Measurements from ENCODE around the gene AGER. TPM values are rescaled to one million over a fixed set of nuclear protein-coding genes. Genes with fewer than 3 reads are reported as not detected.
"Not testable (repeated sequence)": the region's sequence is repeated elsewhere in the genome, so short reads cannot be mapped to it uniquely, and the experiment has no call there.

AGER gene
- total RNA-seq, 1 experiment from 2014 or later = 1.1 TPM

- no peak for DNase-seq (ENCODE audit: low read depth)
Measured at GRCh38 chr6:32149932-32150870, 33.9 kb downstream of the AGER start.

DNA sequence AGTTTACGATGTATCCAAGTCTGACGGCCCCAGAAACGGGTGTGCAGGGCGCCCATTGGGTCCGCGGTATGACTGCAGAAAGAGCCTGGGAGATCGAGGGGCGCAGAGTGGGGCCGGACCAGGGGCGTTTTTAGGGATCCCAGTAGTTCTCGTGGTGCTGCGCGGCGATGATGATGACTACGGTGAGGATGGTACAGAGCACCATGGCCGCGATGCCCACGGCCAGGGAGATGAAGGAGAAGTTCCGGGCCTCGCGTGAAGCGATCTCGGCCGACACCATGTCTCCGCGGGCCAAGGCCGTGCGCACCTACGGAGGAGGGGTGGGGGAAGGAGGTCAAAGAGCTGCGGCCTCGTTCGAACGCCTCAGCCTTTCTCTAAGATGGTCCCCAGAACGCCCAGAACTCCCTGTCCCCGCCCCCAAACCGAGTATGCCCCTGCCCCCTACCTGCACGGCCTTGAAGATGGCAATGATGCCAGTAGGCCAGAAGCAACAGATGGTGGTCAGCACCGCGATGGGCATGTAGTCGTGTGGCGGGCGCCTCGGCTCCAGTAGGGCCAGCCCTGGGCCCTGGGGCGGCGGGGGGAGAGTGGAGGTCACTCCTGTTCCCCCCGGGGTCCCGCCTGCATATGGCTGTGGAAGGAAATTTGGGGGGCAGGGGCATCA, 34.8 kb downstream of the AGER start:
- no peak for DNase-seq (ENCODE audit: low read depth)

DNA sequence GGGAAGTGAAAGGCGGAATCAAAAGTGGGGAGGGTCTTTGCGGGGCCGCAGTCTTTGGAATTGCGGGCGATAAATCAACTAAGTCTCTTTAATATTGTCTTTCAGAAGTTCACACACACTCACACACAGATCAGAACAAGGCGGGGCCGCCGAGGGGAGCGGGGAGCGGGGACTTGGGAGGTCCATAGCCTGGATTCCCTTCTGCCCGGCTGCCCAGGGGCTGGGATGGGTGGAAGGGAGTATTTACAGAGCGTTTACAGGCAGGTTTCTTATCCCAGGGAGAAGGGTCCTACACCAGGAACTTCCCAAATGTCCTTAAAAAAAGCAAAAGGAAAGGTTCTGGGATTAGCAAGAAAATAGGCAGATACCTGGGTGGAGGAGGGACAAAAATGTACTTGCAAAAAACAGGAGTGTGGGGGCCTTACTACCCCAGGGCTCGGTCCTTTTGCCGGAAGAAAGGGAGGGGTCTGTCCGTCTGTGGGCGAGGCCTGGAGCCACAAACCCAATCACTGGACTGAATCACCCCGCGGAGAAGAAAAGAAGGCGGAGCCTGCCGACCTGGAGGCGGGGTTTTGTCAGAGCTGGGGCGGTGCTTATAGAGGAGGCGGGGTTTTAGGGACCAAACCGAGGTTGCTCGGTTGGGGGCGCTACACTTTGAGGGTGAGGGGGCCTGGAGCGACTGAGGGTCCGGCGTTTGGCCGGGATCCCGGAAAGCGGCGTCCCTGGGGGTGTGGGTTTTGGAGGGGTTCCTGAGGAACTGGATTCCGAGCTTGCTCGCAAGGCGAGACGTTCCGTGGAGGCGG, 35.6 kb downstream of the AGER start:
- no peak for DNase-seq (ENCODE audit: low read depth)

GRCh38 chr6:32147401-32148132, 36.5 kb downstream of the AGER start:
- DNase-seq (ENCODE audit: low read depth) = no peak

DNA sequence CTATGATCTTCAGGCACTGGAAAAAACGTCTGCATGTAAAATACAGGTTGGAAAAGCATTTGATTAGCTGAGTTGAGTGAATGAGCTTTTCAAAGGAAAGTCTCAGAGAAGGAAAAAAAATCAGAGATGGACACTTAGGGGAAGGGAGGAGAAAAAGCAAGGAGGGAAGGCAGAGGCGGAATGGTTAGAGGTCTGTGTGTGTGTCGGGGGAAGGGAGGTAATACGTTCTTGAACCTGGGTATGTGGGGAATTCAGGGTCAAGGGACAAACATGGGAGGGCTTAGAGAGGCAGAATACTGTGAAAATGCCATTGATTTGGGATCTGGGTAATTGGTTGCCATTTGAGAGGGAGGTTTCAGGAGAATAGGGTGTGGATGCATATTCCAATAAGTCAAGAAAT, 37.4 kb downstream of the AGER start:
- no peak for DNase-seq (ENCODE audit: low read depth)

GRCh38 chr6:32146287-32146686, 37.8 kb downstream of the AGER start:
- DNase-seq (ENCODE audit: low read depth) = no peak

DNA sequence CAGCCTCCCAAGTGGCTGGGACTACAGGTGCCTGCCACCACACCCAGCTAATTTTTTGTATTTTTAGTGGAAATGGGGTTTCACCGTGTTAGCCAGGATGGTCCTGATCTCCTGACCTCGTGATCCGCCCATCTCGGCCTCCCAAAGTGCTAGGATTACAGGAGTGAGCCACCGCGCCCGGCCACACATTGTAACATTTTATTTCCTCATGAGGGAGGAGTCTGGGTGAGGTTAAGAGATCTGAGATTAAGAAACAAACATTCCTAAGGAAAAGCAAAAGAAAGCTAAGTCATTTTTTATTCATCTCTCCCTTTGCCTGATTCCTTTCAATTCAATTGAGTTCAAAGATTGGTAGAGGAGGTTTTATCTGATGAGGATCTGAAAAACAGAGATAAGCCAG, 39.8 kb downstream of the AGER start:
- DNase-seq (ENCODE audit: low read depth) = not testable (repeated sequence)

GRCh38 chr6:32140420-32141046, 43.5 kb downstream of the AGER start:
- no peak for DNase-seq (ENCODE audit: low read depth)

GRCh38 chr6:32139590-32139989, 44.5 kb downstream of the AGER start:
- DNase-seq (ENCODE audit: low read depth) = no peak

- DNase-seq (ENCODE audit: low read depth) = no peak
Measured at GRCh38 chr6:32137454-32137853, 46.6 kb downstream of the AGER start.

- no peak for DNase-seq (ENCODE audit: low read depth)
Measured at GRCh38 chr6:32133786-32134185, 50.3 kb downstream of the AGER start.

- DNase-seq (ENCODE audit: low read depth) = no peak
Measured at GRCh38 chr6:32132110-32132509, 51.9 kb downstream of the AGER start.

- DNase-seq (ENCODE audit: low read depth) = no peak
Measured at GRCh38 chr6:32131439-32131948, 52.6 kb downstream of the AGER start.

Other genes with a start within 250 kb of the AGER start
- 0.18 and 0.86 TPM in 2 replicates for gene CFB, start 238.2 kb downstream of the AGER start, total RNA-seq (2014; rRNA removed; shearing (Covaris generic))
- 180 and 195 TPM in 2 replicates for gene NELFE, start 225.3 kb downstream of the AGER start, total RNA-seq (2014; rRNA removed; shearing (Covaris generic))
- 59.7 and 62.5 TPM in 2 replicates for gene SKIC2, start 225.1 kb downstream of the AGER start, total RNA-seq (2014; rRNA removed; shearing (Covaris generic))
- 24.3 and 26.0 TPM in 2 replicates for gene DXO, start 212.1 kb downstream of the AGER start, total RNA-seq (2014; rRNA removed; shearing (Covaris generic))
- gene C4A, start 202.2 kb downstream of the AGER start, total RNA-seq (2014; rRNA removed; shearing (Covaris generic)) = 0.27 and 3.2 TPM in 2 replicates
- 0.30 and 3.7 TPM in 2 replicates for gene C4B, start 169.5 kb downstream of the AGER start, total RNA-seq (2014; rRNA removed; shearing (Covaris generic))
- not detected in 2 replicates for gene CYP21A2, start 145.8 kb downstream of the AGER start, total RNA-seq (2014; rRNA removed; shearing (Covaris generic))
- gene TNXB, start 74.9 kb downstream of the AGER start, total RNA-seq (2014; rRNA removed; shearing (Covaris generic)) = 0.11 and 0.24 TPM in 2 replicates
- gene ATF6B, start 56.0 kb downstream of the AGER start, total RNA-seq (2014; rRNA removed; shearing (Covaris generic)) = 16.6 and 17.7 TPM in 2 replicates
- gene FKBPL, start 54.0 kb downstream of the AGER start, total RNA-seq (2014; rRNA removed; shearing (Covaris generic)) = 12.7 and 20.2 TPM in 2 replicates
- gene PRRT1, start 32.3 kb downstream of the AGER start, total RNA-seq (2014; rRNA removed; shearing (Covaris generic)) = not detected in 2 replicates
- gene PPT2, start 30.1 kb downstream of the AGER start, total RNA-seq (2014; rRNA removed; shearing (Covaris generic)) = 29.4 and 145 TPM in 2 replicates
- gene EGFL8, start 19.7 kb downstream of the AGER start, total RNA-seq (2014; rRNA removed; shearing (Covaris generic)) = 0.21 and 2.2 TPM in 2 replicates
- gene AGPAT1, start 8.2 kb downstream of the AGER start, total RNA-seq (2014; rRNA removed; shearing (Covaris generic)) = 37.4 and 42.6 TPM in 2 replicates
- gene RNF5, start 5.8 kb downstream of the AGER start, total RNA-seq (2014; rRNA removed; shearing (Covaris generic)) = 70.4 and 80.2 TPM in 2 replicates
- 31.7 and 45.4 TPM in 2 replicates for gene PBX2, start 5.9 kb upstream of the AGER start, total RNA-seq (2014; rRNA removed; shearing (Covaris generic))
- gene GPSM3, start 8.4 kb upstream of the AGER start, total RNA-seq (2014; rRNA removed; shearing (Covaris generic)) = 2.2 and 6.6 TPM in 2 replicates
- gene NOTCH4, start 39.8 kb upstream of the AGER start, total RNA-seq (2014; rRNA removed; shearing (Covaris generic)) = 2.3 and 3.2 TPM in 2 replicates
- not detected in 2 replicates for gene TSBP1, start 187.7 kb upstream of the AGER start, total RNA-seq (2014; rRNA removed; shearing (Covaris generic))
- gene BTNL2, start 222.9 kb upstream of the AGER start, total RNA-seq (2014; rRNA removed; shearing (Covaris generic)) = not detected in 2 replicates

Measured in Daoy (cell line).